HG03045 (cell line): ENCODE data around the gene TMEM150C.

ENCODE experiments used
- ATAC-seq: cut with Tn5 transposase; IDR thresholded peaks from one replicate; pipeline ENCODE4 v1.9.1; 2021; ENCODE audit warnings: mild to moderate bottlenecking, moderate library complexity; ENCODE audit not compliant: unreplicated experiment

The TMEM150C gene

GRCh38 chr4:82561786-82562563 is at the start of gene TMEM150C:
Gene TMEM150C (minus strand): TSS chr4:82561988. CDS start chr4:82504657, 57,331 bp downstream.
- ATAC-seq: no peak

GRCh38 chr4:82611527-82611926 is 49.7 kb upstream of the TMEM150C start:
- ATAC-seq: no peak

GRCh38 chr4:82610041-82610440 is 48.3 kb upstream of the TMEM150C start:
- no peak for ATAC-seq

DNA sequence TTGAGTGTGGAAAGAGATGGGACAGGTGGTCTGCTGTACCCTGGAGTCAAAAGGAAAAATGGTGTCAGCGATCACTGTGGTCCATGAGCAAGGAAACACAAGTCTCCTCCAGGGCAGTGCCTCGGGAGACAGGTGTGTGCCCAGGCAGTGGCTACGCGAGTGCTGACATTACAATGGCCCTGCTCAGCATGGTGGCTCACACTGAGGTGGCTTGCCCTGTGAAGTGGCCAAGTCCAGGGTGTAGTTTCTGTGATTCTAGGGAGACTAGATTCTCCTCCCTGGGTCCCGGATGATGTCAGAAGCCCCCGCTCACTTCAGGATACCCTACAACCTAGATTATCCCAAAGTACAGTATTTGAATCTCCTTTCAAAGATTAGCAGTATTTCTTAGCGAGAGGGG is 44.8 kb upstream of the TMEM150C start:
- no peak for ATAC-seq

GRCh38 chr4:82604522-82604921 is 42.7 kb upstream of the TMEM150C start:
- ATAC-seq: no peak

DNA sequence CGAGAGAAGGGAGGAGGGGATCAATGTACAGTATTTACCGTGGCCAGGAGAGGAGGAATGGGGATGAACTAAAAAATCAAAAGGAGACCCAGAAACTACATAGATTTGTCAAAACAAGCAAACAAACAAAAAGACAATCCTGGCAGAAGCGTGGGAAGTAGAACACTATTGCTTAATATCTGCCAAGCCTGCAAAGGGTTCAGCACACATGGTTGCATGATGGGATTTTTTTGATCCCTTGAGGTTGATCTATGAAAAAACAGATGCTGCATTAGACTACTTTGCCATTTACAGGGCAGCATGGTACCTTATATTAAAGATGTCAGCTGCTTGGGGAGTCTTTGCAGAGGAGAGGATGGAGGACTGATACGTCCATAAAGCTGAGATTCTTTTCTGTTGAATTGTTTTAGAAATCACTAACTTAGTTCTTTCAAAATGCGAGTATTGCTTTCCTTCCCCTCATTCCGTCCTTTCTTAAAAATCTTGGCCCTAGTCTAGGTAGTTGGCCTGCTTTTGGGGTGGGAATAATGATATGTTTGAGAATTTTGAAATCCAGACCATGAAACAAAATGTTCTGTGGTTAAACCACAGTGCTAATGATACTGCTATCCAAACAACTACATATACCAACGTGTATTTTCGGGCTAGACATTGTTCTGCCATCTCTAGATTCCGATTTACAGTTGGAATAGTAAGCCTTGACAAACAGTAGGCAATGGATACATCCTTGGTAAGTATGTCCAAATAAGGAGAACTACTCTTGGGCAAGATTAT is 39.6 kb upstream of the TMEM150C start:
- no peak for ATAC-seq

- ATAC-seq: no peak
Measured at GRCh38 chr4:82599336-82599735, 37.5 kb upstream of the TMEM150C start.

- ATAC-seq: no peak
Measured at GRCh38 chr4:82594456-82594855, 32.7 kb upstream of the TMEM150C start.

GRCh38 chr4:82593411-82593810 is 31.6 kb upstream of the TMEM150C start:
- ATAC-seq: no peak

DNA sequence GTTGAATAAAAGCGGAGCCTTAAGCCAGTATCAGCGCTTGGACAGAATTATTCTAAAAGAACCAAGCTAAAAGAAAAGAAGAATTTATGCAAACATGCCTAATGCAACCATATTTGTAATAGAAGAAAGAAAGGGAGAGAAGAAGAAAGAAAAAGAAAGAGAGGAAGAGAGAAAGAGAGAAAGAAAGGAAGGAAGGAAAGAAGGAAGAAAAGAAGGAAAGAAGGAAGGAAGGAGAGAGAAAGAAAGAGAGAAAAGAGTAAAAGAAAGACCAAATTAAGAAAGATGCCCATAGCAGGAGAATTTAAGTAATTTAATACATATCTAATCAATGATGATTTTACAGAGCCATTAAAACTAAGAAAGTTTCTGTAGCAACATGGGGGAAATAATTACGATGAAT is 30.9 kb upstream of the TMEM150C start:
- ATAC-seq: no peak

DNA sequence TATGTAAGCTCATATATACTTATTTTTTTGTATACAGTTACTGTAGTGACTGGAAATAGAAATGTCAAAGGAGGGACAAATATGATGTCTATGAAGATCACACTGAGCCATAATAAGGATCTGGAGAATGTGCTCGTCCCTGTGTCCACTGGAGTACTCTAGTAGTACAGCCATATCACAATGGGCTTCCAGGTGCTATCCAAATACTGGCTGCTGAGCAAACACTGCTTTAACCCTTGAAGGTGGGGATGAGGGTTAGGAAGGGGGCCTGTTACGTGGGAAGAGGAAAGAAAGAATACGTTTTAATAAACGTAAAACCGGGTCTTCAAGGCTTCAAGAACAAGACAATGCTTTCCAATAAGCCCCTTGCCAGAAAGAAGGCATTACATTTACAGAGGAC is 29.8 kb upstream of the TMEM150C start:
- no peak for ATAC-seq

- ATAC-seq: no peak
Measured at GRCh38 chr4:82589756-82590155, 28.0 kb upstream of the TMEM150C start.

GRCh38 chr4:82588771-82589270 is 27.0 kb upstream of the TMEM150C start:
- no peak for ATAC-seq

DNA sequence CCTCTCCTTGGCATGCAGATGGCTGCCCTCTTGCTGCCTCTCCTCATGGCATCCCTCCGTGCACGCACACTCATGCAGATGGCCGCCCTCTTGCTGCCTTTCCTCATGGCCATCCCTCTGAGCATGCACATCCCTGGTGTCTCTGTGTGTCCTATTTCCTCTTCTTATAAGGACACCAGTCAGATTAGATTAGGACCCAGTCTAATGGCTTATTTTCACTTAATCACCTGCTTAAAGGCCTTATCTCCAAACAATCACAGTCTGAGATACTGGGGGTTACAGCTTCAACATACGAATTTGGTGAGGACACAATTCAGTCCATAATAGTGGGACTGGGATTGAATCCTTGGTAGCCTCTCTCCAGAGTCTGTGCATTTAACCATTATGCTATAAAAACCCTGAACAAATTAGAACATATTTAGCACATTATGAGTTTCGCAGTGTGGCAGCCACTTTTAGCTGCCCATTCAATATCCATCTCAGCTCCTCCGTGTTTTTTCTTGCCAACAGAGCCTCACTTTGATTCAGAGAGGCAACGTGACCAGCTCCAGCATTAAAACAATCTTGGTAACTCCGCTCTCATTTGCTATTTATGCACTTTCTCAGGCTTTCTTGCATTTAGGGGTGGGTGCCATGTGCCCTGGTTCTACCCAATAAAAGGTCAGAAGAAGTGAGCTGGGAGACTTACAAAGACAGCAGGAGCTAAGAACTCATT is 26.2 kb upstream of the TMEM150C start:
- ATAC-seq: no peak

GRCh38 chr4:82585690-82586435 is 24.1 kb upstream of the TMEM150C start:
- ATAC-seq: no peak

- ATAC-seq: no peak
Measured at GRCh38 chr4:82584931-82585330, 23.1 kb upstream of the TMEM150C start.

- no peak for ATAC-seq
Measured at GRCh38 chr4:82583897-82584587, 22.3 kb upstream of the TMEM150C start.

- no peak for ATAC-seq
Measured at GRCh38 chr4:82579932-82580331, 18.1 kb upstream of the TMEM150C start.

GRCh38 chr4:82578935-82579334 is 17.1 kb upstream of the TMEM150C start:
- ATAC-seq: no peak

- no peak for ATAC-seq
Measured at GRCh38 chr4:82577451-82577850, 15.7 kb upstream of the TMEM150C start.
